CD14-positive monocyte (primary cell): ENCODE results near the gene PARVG. TPM values are rescaled to one million over a fixed set of nuclear protein-coding genes. Genes with fewer than 3 reads are reported as not detected.
A peak's percentile ranks its signal among the peaks of the same experiment; 100 is the strongest.

Experiments used
- DNase-seq, 3 donors: peaks; one replicate each; pipeline ENCODE4 v3.0.0-alpha.2; 2011 to 2022
- H2AFZ ChIP-seq: 2 replicates; pipeline ENCODE4 v1.6.0; 2012; ENCODE audit warnings: mild to moderate bottlenecking, low read depth, low read length, inconsistent platforms; ENCODE audit not compliant: insufficient read depth, poor library complexity, severe bottlenecking
- H3K27ac ChIP-seq, 2 donors: 1 replicate in 1 of 2; 2 replicates in 1 of 2; pipeline ENCODE4 v1.5.1; 2012 to 2013; ENCODE audit warnings: low read length in 2 of 2, control low read depth in 1 of 2, inconsistent platforms in 1 of 2, low read depth in 1 of 2, mild to moderate bottlenecking in 1 of 2
- H3K27me3 ChIP-seq, 2 donors: one replicate each; pipeline versions ENCODE4 v1.6.0 to v1.6.1; 2011 to 2013; ENCODE audit warnings: low read length in 2 of 2; ENCODE audit not compliant: control insufficient read depth in 2 of 2, insufficient read depth in 2 of 2
- H3K36me3 ChIP-seq, 2 donors: replicated peaks in 1 of 2; 1 replicate in 1 of 2; 2 replicates in 1 of 2; pipeline versions ENCODE4 v1.5.1 to v1.6.1; 2012 to 2013; ENCODE audit warnings: low read length in 2 of 2, control low read depth in 1 of 2, inconsistent platforms in 1 of 2, mild to moderate bottlenecking in 1 of 2; ENCODE audit not compliant: insufficient read depth in 2 of 2, control insufficient read depth in 1 of 2
- H3K4me1 ChIP-seq, 2 donors: 1 replicate in 1 of 2; 2 replicates in 1 of 2; pipeline versions ENCODE4 v1.5.1 to v1.6.1; 2012 to 2013; ENCODE audit warnings: low read length in 2 of 2, control low read depth in 1 of 2, inconsistent platforms in 1 of 2, mild to moderate bottlenecking in 1 of 2, moderate library complexity in 1 of 2; ENCODE audit not compliant: insufficient read depth in 2 of 2, control insufficient read depth in 1 of 2
- H3K4me2 ChIP-seq: replicated peaks from 2 replicates; pipeline ENCODE3; 2012; ENCODE audit warnings: low read length, moderate library complexity, mild to moderate bottlenecking; ENCODE audit not compliant: poor library complexity, severe bottlenecking; ENCODE audit errors: extremely low read depth
- H3K4me3 ChIP-seq, 3 experiments: fragments of 200-600 bp in 1 of 3; sonication (generic) in 1 of 3; replicated peaks in 1 of 3; 1 replicate in 2 of 3; 2 replicates in 1 of 3; pipeline ENCODE4 v1.5.1; 2011 to 2013; ENCODE audit warnings: low read length in 3 of 3, mild to moderate bottlenecking in 3 of 3, control low read depth in 2 of 3, low read depth in 2 of 3, inconsistent platforms in 1 of 3, moderate library complexity in 1 of 3
- H3K79me2 ChIP-seq: 2 replicates; pipeline ENCODE4 v1.6.0; 2012; ENCODE audit warnings: mild to moderate bottlenecking, control low read depth, inconsistent platforms, low read length, moderate library complexity; ENCODE audit not compliant: insufficient read depth
- H3K9ac ChIP-seq: 2 replicates; pipeline ENCODE4 v1.6.0; 2017; ENCODE audit warnings: low read length, mild to moderate bottlenecking; ENCODE audit not compliant: insufficient read depth, poor library complexity, severe bottlenecking
- H3K9me3 ChIP-seq, 2 donors: replicated peaks in 1 of 2; 1 replicate in 1 of 2; 2 replicates in 1 of 2; pipeline versions ENCODE4 v1.5.1 to v1.6.1; 2012 to 2013; ENCODE audit warnings: low read length in 2 of 2, control low read depth in 1 of 2; ENCODE audit not compliant: control insufficient read depth in 1 of 2, insufficient read depth in 1 of 2
- H4K20me1 ChIP-seq: 2 replicates; pipeline ENCODE4 v1.6.0; 2012; ENCODE audit warnings: mild to moderate bottlenecking, low read length, control low read depth, moderate library complexity; ENCODE audit not compliant: insufficient read depth
- H3K27ac Mint-ChIP-seq, 7 donors: one replicate each; pipeline ENCODE4 v1.8.0; 2020; ENCODE audit warnings: mild to moderate bottlenecking in 7 of 7, mixed read lengths in 7 of 7, moderate library complexity in 6 of 7, inconsistent platforms in 2 of 7
- H3K27me3 Mint-ChIP-seq, 3 donors: one replicate each; pipeline ENCODE4 v1.8.0; 2021 to 2022; ENCODE audit warnings: low read depth in 3 of 3, mild to moderate bottlenecking in 3 of 3, mixed read lengths in 3 of 3, moderate library complexity in 3 of 3, inconsistent platforms in 1 of 3
- H3K36me3 Mint-ChIP-seq, 2 donors: one replicate each; pipeline ENCODE4 v1.8.0; 2020; ENCODE audit warnings: mixed read lengths in 2 of 2, inconsistent platforms in 1 of 2, mild to moderate bottlenecking in 1 of 2
- H3K4me1 Mint-ChIP-seq: one replicate; pipeline ENCODE4 v1.8.0; 2020; ENCODE audit warnings: mild to moderate bottlenecking, mixed read lengths
- H3K4me3 Mint-ChIP-seq, 2 donors: one replicate each; pipeline ENCODE4 v1.8.0; 2020; ENCODE audit warnings: mild to moderate bottlenecking in 2 of 2, mixed read lengths in 2 of 2, moderate library complexity in 1 of 2
- H3K9me3 Mint-ChIP-seq, 7 donors: one replicate each; pipeline ENCODE4 v1.8.0; 2020 to 2022; ENCODE audit warnings: mixed read lengths in 7 of 7, mild to moderate bottlenecking in 6 of 7, moderate library complexity in 6 of 7, inconsistent platforms in 2 of 7
- WGBS: methylation state at CpG from one replicate; pipeline ENCODE4 v1.1.5; 2013; ENCODE audit warnings: missing lambda C conversion rate; ENCODE audit not compliant: insufficient coverage; 5-methylcytosine and 5-hydroxymethylcytosine counted together
- intact Hi-C, 2 donors: fragments of 100-400 bp; cut with micrococcal nuclease; formaldehyde crosslinking; loops; one replicate each; pipeline versions ENCODE4 v1.15.0 to v1.15.1; 2023
- polyA plus RNA-seq, 3 donors: library from polyadenylated mRNA; depleted of rRNA in 1 of 3; unstranded in 2 of 3; stranded (reverse) in 1 of 3; fragments of 300-500 nt in 2 of 3; fragments of >200 nt in 1 of 3; fragmentation: Illumina TruSeq in 2 of 3; gene quantifications; 1 replicate in 2 of 3; 2 replicates in 1 of 3; pipeline ENCODE4 v1.2.3, GENCODE V29; 2012 to 2021
- TF ChIP-seq, protein P1 (sequence below): fragments of 200-600 bp; IDR thresholded peaks from one replicate; pipeline ENCODE4 v1.8.0; 2022; ENCODE audit warnings: antibody characterized with exemption, mild to moderate bottlenecking

Gene PARVG
- polyA plus RNA-seq, 3 donors: 169 to 577 (median 190) TPM

DNA sequence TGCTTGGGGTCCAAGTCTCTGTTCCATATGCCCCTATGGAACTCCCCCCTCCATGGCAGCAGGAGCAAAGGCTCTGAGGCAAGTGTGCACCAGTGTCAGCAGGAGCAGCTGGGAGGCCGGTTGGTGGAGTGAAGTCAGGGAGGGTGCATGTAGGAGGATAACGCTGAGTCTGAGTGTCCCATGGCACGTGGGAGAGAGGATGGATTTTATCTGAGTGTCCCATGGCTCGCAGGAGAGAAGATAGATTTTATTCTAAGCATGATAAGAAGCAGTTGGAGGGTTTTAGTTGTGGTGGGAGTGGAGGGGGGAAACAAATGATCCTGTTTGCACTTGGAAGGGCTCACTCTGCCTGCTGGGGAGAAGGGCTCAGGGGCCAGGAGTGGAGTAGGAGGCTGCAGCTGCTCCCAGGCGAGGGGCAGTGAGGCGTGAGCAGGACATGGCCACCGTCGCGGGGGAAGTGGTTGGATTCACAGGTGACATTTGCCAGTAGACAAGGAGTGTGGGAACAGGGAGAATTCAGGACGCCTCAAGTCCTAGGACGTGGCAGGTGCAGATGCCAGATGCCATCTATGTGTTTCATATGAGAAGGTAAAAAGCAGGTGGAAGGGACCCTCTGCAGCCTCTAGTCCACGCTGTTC is 33.6 kb upstream of the PARVG start:
- Histone ChIP-seq H3K9me3 (no peaks in the 10 kb centered on the region), H3K27me3 (no peaks in the 10 kb centered on the region), H3K9ac (no peak overlapping the region), H3K27ac (no peak overlapping the region), H3K4me3 (no peak overlapping the region), H3K4me2 (no peak overlapping the region), H3K79me2 (no peaks in the 10 kb centered on the region), H2AFZ (no peak overlapping the region), H3K36me3 (peaks cover 13 to 42% of the 10 kb centered on the region in 2 donors), H3K4me1 (no peaks in the 10 kb centered on the region), H4K20me1 (no peaks in the 10 kb centered on the region)
- no peak for DNase-seq
- 89% methylated on average over 12 of the region's 12 CpGs for WGBS
- H3K27me3 Mint-ChIP-seq: peaks cover 0 to 5% (median 0%) of the 10 kb centered on the region in 3 donors
- H3K36me3 Mint-ChIP-seq: peaks cover 49 to 58% of the 10 kb centered on the region in 2 donors
- H3K4me3 Mint-ChIP-seq: no peak overlapping the region
- TF ChIP-seq, protein P1, sequence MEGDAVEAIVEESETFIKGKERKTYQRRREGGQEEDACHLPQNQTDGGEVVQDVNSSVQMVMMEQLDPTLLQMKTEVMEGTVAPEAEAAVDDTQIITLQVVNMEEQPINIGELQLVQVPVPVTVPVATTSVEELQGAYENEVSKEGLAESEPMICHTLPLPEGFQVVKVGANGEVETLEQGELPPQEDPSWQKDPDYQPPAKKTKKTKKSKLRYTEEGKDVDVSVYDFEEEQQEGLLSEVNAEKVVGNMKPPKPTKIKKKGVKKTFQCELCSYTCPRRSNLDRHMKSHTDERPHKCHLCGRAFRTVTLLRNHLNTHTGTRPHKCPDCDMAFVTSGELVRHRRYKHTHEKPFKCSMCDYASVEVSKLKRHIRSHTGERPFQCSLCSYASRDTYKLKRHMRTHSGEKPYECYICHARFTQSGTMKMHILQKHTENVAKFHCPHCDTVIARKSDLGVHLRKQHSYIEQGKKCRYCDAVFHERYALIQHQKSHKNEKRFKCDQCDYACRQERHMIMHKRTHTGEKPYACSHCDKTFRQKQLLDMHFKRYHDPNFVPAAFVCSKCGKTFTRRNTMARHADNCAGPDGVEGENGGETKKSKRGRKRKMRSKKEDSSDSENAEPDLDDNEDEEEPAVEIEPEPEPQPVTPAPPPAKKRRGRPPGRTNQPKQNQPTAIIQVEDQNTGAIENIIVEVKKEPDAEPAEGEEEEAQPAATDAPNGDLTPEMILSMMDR: no peak
- H3K4me1 Mint-ChIP-seq: no peaks in the 10 kb centered on the region
- peaks cover 0 to 2% (median 0%) of the 10 kb centered on the region in 7 donors for H3K9me3 Mint-ChIP-seq
- peak overlapping the region in 3 of 7 donors; percentile 37 to 42 (median 40) for H3K27ac Mint-ChIP-seq
- intact Hi-C loops: no loop called here

GRCh38 chr22:44147821-44148574 is 32.7 kb upstream of the PARVG start:
- 90% methylated on average over 18 of the region's 27 CpGs for WGBS
- H3K36me3 Mint-ChIP-seq: peaks cover 53 to 56% of the 10 kb centered on the region in 2 donors
- TF ChIP-seq, protein P1: no peak
- intact Hi-C loops: no loop called here
- no peak overlapping the region for H2AFZ ChIP-seq
- H3K27ac Mint-ChIP-seq: peak overlapping the region in 4 of 7 donors; percentile 8 to 47 (median 36)
- H3K27me3 ChIP-seq: no peaks in the 10 kb centered on the region
- no peaks in the 10 kb centered on the region for H3K4me1 ChIP-seq
- H3K4me1 Mint-ChIP-seq: no peaks in the 10 kb centered on the region
- DNase-seq: no peak
- H3K27ac ChIP-seq: no peak overlapping the region
- no peak overlapping the region for H3K4me3 ChIP-seq
- peaks cover 0 to 2% (median 0%) of the 10 kb centered on the region in 7 donors for H3K9me3 Mint-ChIP-seq
- no peaks in the 10 kb centered on the region for H3K79me2 ChIP-seq
- no peaks in the 10 kb centered on the region for H4K20me1 ChIP-seq
- peaks cover 13 to 42% of the 10 kb centered on the region in 2 donors for H3K36me3 ChIP-seq
- no peak overlapping the region for H3K4me3 Mint-ChIP-seq
- H3K9ac ChIP-seq: no peak overlapping the region
- H3K4me2 ChIP-seq: no peak overlapping the region
- peaks cover 0 to 5% (median 0%) of the 10 kb centered on the region in 3 donors for H3K27me3 Mint-ChIP-seq
- no peaks in the 10 kb centered on the region for H3K9me3 ChIP-seq
